ENCODE measurements around the gene SMU1.

DNA sequence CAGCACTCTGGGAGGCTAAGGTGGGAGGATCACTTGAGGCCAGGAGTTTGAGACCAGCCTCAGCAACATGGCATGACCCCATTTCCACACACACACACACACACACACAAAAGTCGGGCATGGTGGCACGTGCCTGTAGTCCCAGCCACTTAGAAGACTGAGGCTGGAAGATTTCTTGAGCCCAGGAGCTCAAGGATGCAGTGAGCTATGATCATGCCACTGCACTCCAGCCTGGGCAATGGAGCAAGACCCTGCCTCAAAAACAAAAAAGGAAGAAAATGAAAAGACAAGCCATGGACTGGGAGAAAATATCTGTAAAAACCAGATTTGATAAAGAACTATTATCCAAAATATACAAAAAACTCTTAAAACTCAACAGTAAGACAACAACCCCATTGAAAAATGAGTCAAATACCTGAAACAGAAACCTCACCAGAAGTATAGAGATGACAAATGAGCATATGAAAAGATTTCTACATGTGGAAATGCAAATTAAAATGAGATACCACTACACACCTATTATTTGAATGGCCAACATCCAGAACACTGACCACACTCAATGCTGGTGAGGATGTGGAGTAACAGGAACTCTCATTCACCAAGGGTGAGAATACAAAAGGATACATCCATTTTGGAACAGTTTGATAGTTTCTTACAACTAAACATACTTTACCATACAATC is 26.7 kb downstream of the SMU1 start:
- TF ChIP-seq, protein P1, sequence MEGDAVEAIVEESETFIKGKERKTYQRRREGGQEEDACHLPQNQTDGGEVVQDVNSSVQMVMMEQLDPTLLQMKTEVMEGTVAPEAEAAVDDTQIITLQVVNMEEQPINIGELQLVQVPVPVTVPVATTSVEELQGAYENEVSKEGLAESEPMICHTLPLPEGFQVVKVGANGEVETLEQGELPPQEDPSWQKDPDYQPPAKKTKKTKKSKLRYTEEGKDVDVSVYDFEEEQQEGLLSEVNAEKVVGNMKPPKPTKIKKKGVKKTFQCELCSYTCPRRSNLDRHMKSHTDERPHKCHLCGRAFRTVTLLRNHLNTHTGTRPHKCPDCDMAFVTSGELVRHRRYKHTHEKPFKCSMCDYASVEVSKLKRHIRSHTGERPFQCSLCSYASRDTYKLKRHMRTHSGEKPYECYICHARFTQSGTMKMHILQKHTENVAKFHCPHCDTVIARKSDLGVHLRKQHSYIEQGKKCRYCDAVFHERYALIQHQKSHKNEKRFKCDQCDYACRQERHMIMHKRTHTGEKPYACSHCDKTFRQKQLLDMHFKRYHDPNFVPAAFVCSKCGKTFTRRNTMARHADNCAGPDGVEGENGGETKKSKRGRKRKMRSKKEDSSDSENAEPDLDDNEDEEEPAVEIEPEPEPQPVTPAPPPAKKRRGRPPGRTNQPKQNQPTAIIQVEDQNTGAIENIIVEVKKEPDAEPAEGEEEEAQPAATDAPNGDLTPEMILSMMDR (IDR thresholded peaks at IDR 0.05; ENCODE audit: low read depth, low read length) = no peak
- no peak for TF ChIP-seq EZH2phosphoT487 (IDR thresholded peaks at IDR 0.05; ENCODE audit: low read depth)
